Head of caudate nucleus (tissue), 42 donors: ENCODE results near the gene PPP1R3D.
A peak's percentile ranks its signal among the peaks of the same experiment; 100 is the strongest.

ENCODE experiments used
- DNase-seq, 42 donors: peaks; one replicate each; pipeline versions ENCODE4 v3.0.0 to v3.0.0-alpha.2; 2020 to 2021; ENCODE audit warnings: mixed read lengths in 7 of 42
- intact Hi-C: fragments of 100-400 bp; cut with DNase I; formaldehyde crosslinking; loops from one replicate; pipeline ENCODE4 v1.15.0; 2022

Gene PPP1R3D

DNA sequence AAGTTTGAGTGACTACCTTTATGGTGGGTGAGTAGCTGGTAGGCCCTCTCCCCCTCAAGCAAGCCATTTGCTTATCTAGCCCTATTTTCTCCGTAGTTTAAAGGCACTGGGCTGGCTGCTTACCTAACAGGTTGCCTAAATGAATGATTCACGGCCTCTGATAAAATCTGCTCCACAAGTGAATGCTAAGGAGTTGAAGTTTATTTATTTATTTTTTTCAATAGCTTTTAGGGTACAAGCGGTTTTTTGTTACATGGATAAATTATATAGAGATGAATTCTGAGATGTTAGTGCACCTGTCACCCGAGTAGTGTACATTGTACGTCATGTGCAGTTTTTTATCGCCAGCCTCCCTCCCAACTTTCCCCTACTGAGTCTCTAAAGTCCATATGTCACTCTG is 9.8 kb upstream of the PPP1R3D start:
- DNase-seq, result no peak
- intact Hi-C loops, result no loop called here

DNA sequence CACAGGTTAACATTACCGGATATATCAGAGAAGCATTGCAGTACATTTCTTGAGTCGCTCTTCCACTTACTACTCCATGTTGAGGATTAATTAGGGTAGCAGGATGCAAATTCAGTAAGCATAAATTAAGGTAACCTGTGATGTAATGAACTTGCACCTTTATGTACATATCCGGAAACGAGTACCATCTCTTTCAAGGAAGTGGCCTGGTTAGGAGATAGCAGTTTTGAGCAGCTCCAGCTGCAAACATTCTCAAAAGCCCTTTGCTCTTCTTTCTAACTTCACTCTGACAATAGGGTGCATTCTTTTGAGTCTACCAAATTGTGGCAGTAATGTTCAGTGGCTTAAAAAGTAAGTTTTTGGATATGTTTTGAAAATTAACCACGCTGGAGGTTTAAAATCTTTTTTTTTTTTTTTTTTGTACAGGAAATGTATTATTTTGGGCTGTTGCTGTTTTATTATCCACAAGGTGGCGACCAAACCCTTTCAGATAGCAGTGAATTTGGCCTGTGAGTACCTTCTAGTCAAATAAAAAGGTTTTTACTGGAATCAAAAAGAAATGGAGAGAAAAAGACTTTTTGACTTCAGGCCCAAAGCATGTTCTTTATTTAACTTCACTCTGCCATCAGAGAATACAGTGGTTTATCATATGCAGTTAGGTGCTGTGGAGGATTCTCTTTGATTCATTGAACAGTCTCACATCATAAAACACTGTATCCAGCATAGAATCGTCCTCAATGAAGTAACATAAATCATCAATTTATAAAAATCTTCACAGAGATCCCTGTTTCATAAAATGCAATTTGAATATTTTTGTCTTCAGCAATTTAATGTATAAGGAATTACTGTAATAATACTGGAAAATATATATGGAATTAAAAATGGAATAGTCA is 9.0 kb upstream of the PPP1R3D start:
- DNase-seq, result peak in 18 of 42 donors; percentile 41 to 78 (median 53)
- intact Hi-C loops, result no loop called here

DNA sequence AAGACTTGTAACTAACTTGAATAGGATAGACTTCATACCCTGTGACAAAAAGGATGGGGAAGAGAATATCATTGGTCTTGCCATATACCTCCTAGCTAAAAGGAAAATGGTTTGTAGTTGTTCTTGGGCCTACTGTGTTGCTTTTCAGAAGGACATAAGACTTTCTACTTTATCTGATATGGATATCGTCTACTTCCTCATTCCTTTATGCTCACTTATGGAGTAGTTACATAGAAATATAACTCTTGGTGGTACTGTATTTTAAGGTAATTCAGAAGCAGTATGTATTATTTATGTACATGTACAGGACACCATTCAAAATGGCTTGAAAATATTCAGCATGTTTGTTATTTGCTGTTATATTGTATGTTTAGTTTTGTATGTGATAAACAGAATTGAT is 8.1 kb upstream of the PPP1R3D start:
- intact Hi-C loops, result no loop called here
- DNase-seq, result no peak

DNA sequence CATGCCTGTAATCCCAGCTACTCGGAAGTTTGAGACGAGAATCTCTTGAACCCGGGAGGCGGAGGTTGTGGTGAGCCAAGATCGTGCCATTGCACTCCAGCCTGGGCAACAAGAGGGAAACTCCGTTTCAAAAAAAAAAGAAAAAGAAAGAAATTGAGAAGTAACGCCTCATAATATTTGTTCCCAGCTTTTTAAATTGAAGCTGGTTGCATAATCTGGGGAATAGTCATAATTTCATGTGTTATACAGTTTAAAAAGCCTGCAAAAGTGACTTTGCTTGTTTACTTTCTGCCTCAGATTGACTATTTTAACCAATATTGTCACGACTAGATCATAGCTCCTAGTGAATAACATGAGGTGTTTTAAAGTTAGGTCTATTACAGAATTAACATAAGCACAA is 7.3 kb upstream of the PPP1R3D start:
- intact Hi-C loops, result no loop called here

DNA sequence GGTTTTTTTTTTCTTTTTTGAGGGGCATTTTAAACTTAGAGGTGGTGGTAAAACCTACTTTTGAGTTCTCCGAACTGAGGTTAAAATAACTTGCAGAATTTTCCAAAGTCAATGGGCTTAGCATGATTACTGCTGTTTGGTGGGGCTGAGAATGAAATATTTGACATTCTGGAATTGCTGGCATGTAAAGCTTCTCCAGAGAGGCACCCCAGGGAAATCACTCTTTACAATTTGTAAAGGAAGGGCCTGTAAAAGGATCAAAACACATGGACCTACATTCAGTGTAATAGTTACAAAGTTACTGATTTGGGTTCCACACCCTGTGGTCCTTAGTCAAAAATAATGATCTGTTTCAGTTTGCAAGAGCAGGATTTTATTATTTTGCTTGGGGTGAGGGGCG is 5.6 kb upstream of the PPP1R3D start:
- intact Hi-C loops, result no loop called here

More for the DNA sequence above, 7.3 kb upstream of the PPP1R3D start:
- no peak for DNase-seq

DNA sequence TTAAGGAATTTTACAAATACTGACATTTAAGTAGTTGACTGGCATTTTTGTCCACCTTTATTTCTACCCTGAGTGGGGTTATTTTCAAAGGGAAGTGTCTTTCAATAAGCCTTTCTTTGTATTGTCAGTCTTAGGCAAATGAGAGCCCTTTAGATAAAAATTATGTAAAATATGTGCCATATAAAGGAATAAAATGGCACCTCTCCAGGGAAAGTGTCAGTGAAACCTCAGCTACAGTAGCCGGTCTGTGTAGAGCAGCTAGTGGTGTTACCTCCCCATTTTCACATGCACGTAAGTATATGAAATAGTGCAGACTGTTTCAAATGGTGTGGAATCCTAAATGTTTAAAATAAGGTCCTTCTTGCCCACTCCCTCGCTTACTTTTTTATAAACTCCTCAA is 5.1 kb upstream of the PPP1R3D start:
- intact Hi-C loops, result no loop called here
- no peak for DNase-seq

More for the DNA sequence above, 5.6 kb upstream of the PPP1R3D start:
- no peak for DNase-seq

DNA sequence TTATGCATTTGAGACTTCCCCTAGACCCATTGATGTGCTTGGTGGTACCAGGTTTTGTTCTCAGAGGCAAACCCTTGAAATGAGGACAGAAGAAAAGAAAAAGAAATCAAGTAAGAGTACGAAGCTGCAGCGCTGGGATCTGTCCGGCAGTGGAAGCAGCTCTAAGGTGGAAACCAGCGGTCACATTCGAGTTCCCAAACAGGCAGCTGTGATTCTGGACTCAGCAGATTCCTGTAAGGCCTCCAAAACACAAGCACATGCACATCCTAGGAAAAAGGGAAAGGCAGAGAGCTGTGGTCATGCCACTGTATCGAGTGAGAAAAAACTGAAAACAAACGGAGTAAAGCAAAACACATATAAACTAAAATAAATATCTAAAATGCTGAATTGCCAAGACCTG is 4.6 kb upstream of the PPP1R3D start:
- intact Hi-C loops, result loop anchor here (5.0 kb wide), 1 partner anchor 113 kb away; no protein-coding TSS in a partner anchor
- DNase-seq, result no peak

DNA sequence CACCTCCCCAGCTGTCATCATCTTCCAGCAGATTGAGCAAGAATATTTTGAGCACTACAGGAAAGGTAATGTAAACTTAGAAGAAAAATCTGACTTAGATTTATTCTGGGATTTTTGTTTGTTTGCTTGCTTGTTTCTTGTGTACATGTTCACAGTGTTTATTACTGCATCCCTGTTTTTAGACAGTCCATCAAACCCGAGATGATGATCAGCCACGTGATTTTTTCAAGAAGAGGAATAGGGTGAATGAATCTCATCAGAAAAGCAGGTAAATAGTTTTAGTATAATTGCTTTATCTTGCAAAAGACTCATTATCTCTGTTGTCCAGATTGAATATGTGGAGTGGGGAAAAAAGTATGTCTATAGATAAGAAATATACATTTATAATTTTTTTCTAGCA is 2.1 kb upstream of the PPP1R3D start:
- no peak for DNase-seq
- intact Hi-C loops, result loop anchor here (5.0 kb wide), 1 partner anchor 115 kb away; no protein-coding TSS in a partner anchor

DNA sequence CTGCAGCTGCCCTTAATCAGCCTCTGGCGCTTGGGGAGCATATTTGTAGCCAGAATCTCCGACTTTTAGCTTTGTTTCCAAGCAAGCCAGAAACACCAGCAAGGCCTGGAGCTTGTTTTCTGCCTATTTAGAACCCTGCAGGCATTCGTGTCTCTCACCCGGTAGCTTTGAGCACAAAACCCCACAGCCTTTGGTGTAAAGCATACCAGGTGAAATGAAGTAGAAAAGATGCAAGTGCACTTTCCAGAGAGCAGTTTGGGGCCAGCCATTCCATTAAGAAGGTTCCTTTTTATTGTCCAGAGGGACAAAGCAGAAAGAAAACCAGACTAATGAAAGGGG is 820 bp upstream of the PPP1R3D start:
- DNase-seq, result no peak
- intact Hi-C loops, result loop anchor here (5.0 kb wide), 1 partner anchor 116 kb away; no protein-coding TSS in a partner anchor

DNA sequence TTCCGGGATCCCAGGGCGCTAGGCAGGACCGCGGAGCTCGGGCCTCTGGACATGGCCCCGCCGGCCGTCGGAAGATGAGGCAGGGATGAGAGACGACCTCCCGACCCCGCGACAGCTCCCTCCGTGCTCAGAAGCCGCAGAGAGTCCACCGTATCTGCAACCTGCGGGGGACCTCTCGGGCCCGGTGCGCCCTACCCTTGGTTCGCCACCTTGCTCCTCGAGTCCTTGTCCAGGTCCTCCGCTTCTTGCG is 301 bp downstream of the PPP1R3D start:
- intact Hi-C loops, result loop anchor here (5.0 to 10.0 kb wide), 2 partner anchors 117 to 155 kb away; no protein-coding TSS in a partner anchor
- DNase-seq, result peak in 9 of 42 donors; percentile 12 to 62 (median 30)

DNA sequence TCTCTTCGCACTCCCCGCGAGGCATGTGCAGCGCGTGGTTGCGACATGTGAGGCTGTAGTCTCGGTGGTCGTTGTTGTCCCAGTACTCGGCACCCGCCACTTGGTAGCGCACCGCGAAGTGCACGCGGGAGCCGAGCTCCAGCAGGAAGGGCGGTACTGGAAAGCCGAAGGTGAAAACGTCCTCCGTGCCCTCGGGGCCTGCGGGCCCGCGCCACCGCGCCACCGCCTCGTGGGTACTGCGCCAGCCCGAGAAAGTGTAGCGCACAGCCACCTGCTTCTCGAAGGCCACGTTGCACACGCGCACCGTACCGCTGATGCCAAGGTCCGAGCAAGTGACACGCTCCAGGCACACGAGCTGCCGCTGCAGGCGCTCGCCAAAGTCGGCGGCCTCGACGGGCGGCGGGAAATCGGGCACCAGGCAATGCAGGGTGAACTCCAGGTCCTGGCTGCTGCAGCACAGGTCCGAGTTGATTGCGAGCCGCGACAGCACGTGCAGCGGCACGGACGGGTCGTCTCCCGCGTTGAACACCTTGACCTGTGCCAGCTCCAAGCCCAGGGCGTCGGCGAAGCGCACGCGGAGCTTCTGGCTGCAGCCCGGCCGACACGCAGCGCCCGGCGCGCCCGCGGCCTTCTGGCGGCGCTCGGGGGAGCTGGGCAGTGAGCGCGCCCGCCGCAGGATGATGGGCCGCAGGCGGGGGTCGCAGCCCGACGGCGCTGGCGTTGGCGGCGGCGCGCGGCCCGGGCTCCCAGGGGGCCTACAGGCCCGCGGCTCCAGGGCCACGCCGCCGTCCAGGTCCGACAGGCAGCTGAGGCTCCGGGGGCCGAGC is 840 bp downstream of the PPP1R3D start:
- intact Hi-C loops, result loop anchor here (10.0 kb wide), 1 partner anchor 154 kb away; no protein-coding TSS in a partner anchor
- DNase-seq, result peak in 1 of 42 donors; percentile 22

DNA sequence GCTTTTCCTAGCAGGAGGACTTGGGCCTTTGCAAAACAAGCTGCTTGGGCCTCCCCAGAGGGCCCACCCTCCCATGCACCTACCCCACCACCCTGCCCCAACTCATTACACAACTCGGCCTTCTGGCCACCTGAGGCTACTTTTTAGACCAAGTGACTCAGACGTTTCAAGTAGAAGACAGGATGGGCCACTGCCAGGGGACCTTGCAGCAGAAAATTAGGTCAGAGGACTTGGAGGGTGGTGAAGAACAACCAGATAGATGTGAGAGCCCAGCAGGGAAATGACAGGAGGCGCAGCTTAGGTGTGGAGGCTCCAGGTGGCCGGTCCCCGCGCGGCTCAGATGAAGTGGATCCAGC is 1.4 kb downstream of the PPP1R3D start:
- intact Hi-C loops, result loop anchor here (10.0 kb wide), 1 partner anchor 154 kb away; no protein-coding TSS in a partner anchor
- peak in 8 of 42 donors; percentile 26 to 77 (median 42) for DNase-seq

DNA sequence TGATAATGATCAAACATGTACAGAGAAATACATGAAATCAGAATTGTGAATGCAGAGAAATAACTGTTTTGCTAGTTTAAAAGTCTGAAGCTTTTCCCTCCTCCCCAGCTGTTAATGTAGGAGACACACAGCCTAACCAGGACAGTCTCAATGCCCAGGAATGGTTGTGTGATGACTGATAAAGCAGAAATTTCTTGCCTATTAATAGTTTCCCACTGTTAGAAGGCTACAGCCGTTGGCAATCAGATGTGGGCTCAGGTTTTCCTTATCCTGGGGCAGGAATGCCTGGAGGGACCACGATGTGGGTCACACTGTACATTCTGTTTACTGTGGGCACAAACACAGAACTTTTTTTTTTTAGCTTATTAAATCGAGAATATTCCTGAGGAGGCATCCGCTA is 1.9 kb downstream of the PPP1R3D start:
- intact Hi-C loops, result loop anchor here (10.0 kb wide), 1 partner anchor 153 kb away; no protein-coding TSS in a partner anchor
- DNase-seq, result no peak

DNA sequence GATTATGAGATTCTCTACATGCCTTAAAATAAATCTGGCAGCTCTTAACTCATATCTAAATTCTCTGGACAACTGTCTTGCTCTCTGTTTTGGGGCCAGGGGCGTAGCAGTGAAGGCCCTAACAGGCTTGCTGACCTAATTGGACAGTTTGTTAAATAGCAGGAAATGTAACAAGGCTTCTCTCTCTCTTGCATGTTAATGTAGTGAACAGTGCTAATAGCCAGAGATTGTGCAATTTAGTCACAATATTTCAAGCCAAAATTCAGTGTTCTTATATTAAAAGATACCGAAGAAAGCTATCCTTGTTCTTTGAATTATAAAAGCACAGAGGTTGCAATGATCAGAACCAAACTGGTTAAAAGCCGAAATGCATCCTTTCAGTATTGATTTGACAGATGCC is 3.0 kb downstream of the PPP1R3D start:
- intact Hi-C loops, result loop anchor here (10.0 kb wide), 1 partner anchor 152 kb away; no protein-coding TSS in a partner anchor
- DNase-seq, result no peak

DNA sequence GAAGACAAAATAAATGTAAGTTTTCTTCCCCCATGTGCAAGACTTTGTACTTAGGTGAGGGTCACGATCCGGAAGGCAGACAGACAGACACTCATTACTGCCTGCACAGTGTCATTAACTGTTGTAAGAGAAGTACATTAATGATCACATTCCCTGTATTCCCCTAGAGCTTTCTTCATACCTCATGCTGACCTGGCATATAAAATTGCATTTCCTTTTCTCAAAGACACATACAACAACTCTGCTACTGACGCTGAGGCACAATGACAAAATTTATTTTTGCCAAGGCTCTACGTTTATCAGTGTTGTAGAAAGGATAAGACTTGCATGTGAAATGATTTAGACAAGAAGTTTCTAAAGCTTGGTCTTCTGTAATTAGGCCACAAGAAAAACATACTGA is 3.7 kb downstream of the PPP1R3D start:
- intact Hi-C loops, result loop anchor here (10.0 kb wide), 1 partner anchor 152 kb away; no protein-coding TSS in a partner anchor
- DNase-seq, result no peak

DNA sequence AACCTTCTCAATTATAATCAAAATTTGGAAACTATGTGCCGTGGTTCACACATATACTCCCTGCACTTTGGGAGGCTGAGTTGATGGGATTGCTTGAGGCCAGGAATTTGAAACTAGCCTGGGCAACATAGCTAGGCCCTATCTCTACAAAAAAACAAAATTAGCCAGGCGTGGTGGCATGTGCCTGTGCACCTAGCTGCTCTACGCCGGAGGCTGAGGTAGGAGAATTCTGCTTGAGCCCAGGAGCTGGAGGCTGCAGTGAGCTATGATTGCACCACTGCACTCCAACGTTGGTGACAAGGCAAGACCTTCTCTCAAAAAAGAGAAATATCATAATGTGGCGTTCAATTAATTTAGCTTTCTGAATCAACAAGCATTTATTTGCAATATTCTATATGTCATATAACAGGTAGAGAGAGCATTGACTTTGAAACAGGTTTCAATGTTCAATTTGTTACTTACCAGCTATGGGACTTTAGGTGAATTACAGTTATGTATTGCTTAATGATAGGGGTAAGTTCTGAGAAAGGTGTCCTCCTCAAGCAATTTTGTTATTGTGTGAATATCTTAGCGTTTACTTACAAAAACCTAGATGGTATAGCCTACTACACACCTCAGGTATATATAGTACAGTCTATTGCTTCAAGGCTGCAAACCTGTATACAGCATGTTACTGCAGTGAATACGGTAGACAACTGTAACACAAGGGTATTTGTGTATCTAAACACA is 4.5 kb downstream of the PPP1R3D start:
- intact Hi-C loops, result loop anchor here (10.0 kb wide), 1 partner anchor 151 kb away; no protein-coding TSS in a partner anchor
- DNase-seq, result no peak

DNA sequence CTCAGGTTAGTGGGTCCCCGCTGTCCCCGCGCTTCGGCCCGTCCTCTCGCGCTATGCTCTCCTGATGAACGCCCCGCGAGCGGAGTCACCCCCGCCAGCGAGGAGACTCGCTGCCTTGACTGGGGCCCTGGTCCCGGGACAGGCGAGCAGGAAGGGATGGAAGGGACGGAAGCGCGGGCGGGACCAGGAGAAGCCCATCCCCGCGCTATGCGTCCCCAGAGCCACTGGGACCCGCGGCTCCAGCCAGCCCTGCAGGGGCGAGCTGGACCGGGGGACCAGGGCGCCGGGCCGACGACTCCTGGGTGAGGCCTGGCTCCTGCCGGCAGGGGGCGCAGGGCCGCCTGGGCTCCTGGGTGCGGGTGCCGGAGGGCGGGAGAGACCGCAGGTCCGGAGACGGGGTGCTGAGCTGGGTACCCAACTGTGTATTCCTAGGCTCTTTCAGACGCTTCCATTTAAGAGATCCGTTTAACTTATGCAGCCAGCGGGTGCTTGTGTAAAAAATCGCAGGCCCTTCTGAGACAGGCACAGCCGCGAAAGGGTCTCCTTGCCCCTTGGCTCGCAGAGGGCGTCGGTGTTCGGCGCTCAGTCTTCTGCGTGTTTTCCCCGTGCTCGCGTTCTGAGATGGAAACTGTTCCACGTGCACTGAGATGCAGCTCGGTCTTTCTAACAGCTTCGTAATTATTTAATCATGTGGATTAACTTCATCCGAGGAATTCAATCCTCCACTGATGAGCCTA is 6.1 kb downstream of the PPP1R3D start:
- DNase-seq, result peak; percentile 52 to 93 (median 84)
- intact Hi-C loops, result loop anchor here (10.0 kb wide), 1 partner anchor 149 kb away; no protein-coding TSS in a partner anchor

DNA sequence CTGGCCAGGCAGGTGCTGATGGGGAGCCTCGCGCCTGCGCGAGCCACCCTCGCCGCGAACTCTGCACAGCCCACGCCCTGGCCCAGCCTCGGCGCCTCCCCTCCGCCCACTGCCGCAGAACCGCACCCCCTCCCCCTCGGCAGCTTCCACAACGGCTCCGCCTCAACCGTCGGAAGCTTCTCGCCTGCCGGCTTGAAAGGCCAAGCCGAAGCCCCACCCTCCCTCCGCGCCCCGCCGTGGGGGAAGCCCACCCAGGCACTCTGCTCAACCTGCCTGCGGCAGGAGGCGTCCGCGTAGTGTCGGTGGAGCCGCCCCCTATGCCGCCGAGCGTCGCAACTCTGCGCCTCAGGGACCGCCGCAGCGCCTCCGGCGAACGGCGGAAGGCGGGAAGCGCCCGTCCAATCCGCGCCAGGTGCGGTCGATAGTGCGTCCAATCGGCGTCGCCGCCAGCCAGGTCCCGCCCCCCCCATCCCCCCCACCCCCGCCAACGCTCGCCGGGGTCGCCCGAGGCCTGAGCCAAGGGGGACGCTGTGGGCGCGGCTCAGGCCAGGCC is 6.7 kb downstream of the PPP1R3D start, which contains the start of gene SYCP2:
TSS of gene SYCP2 (minus strand) at position 342 of the 553 bp plus-strand sequence. CDS start 11,224 bp downstream, outside the sequence.
- intact Hi-C loops, result loop anchor here (10.0 kb wide), 1 partner anchor 149 kb away; no protein-coding TSS in a partner anchor
- peak in 40 of 42 donors; percentile 28 to 81 (median 63) for DNase-seq
